Medulla oblongata (tissue), 1 donor: ENCODE results near the gene CROT.
A peak's percentile ranks its signal among the peaks of the same experiment; 100 is the strongest.

Experiments
- DNase-seq: peaks from one replicate; pipeline ENCODE4 v3.0.0-alpha.2; 2015; ENCODE audit errors: extremely low spot score

The CROT gene

DNA sequence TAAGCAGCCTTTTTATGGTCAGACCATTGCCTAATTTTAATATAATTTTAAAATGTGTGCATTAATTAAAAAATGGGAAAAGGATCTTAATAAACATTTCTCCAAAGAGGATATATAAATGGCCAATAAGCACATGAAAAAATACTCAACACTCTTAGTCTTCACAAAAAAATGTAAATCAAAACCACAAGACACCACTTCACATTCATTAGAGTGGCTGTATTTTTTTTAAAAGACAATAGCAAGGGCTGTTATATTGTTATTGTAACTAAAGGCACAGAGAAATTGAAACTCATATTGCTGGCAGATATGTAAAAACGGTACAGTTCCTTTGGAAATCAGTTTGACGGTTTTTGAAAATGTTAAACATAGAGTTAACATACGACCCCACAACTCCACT lies 3.2 kb upstream of the CROT start:
- DNase-seq = no peak

DNA sequence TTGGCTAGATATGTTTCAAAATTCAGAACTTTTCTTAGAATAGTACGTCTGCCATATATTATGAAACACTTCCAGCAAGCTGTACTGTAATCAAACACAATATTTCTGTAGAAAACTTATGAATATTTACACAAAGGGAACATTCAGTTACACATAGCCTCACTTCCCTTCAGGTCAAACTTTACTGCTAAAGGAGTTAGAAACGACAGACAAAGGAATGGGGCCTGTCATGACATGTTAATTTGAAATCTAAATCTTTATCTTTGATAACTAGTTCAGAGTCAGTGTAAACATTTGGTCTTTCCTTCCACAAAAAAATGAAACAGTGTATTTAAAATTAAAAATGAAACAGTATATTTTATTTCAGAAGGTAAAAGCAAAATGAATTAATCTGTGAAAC lies 1.0 kb upstream of the CROT start:
- no peak for DNase-seq

DNA sequence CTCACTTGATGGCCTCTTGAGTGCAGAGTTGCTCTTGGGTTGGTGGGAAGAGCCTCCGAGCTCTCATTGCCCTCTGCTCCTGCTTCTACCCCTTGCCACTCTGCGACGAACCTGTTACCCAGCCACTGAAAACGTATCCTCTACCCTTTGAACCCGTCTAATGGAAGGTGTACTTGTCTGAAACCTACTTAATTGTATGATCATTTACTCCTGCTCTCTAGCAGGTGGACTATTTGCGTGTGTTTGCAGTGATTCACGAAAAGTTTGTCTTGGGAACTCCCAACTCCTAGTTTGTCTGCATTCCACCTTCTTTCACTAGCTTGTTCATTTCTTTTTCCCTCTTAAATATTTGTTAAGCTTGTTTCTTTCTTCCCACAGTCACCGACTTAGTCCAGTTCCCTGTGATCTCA lies 503 bp downstream of the CROT start:
- no peak for DNase-seq

DNA sequence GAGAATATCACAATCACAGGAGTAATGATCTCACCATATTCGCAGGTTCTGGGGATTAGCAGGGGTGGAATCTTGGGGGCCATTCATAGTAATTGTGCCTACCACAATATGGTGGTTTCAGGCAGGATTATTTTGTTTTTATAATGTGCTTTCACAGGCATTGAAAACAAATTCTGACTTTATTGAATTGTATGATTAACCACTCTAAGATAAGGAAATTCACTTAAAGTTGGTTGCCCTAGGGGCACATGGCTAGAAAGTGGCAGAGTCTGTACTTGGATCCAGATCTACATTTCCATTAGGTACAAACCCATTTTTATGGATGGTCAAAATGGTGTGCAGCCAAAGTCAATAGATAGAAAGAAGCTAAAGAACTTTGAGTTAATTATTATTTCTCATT lies 1.7 kb downstream of the CROT start:
- no peak for DNase-seq

DNA sequence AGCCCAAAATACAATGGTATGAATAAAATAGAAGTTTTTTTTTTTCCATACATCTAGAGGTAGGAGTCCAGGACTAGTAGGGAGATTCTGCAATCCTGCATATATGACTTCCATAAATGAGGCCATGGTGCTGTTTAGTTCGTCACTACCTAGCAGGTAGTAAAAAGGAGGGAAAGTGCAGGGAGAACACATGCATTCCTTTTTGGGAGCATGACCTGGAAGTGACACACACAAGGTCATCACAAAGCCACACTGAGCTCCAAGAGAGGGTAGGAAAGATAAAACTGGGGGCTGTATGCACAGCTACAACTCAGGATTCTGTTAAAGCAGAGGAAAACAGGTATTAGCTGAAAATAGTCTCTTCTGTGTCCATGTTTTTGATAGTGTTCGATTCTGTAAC lies 2.2 kb downstream of the CROT start:
- DNase-seq = no peak

DNA sequence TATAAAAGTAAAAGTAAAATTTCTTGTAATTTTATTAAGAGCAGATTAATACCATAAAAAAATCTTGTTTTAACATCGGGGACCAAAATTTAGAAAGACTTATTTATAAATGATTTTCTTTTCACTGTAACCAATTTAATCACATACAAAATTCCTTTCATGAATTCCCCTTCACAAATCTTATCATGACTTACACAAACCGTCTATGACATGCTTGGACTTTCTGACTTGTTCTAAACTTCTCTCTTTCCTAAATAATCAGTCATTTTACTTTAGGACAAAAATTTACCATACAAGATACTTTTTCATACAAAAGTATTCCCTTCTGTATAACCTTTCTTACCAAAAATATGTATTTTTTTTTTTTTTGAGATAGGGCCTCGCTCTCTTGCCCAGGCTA lies 9.3 kb downstream of the CROT start:
- DNase-seq = no peak

DNA sequence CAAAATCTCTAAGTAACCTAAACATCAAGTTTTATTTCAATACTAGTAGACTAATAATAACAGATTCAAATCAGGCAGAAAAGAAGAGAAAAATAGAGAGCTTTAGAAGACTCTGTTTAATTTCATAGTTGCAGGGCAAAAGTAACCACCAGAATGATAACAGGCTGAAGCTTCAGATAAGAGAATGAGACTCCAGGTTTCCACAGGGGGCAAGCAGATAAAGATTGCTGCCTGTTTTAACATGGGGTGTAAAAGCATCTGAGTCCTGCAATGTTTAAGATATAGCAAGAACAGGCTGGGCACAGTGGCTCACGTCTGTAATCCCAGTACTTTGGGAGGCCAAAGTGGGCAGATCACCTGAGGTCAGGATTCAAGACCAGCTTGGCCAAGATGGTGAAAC lies 11.0 kb downstream of the CROT start:
- no peak for DNase-seq

DNA sequence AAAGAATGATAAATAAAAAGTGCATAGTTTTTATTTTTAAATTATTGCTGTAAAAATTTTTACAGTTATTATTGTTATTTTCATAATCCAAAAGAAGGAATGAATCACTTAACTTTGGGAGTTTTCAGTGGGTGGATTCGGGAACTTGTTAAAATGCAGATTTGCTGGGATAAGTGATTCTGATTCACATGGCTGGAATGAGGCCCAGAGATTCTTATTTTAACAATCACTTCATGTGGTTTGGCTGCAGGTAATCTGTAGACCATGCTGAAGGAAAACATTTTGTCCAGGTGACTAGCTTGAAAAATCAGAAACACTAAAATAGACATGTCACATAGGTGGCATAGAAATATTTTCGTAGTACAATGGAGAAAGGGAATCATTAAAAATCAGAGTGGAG lies 13.9 kb downstream of the CROT start:
- DNase-seq = no peak

DNA sequence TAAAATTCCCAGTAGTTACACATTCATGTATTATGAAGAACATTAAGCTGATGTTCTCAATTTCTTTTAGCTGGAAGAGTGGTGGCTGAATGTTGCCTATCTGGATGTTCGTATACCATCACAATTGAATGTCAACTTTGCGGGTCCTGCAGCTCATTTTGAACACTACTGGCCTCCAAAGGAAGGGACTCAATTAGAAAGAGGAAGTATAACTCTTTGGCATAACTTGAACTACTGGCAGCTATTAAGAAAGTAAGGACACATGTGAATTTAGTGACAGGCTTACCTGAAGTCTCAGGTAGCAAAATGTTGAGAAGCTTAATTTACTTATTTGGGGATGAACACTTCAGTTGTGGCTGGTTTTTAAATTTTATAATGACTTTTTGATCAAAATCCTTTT lies 15.9 kb downstream of the CROT start:
- no peak for DNase-seq

DNA sequence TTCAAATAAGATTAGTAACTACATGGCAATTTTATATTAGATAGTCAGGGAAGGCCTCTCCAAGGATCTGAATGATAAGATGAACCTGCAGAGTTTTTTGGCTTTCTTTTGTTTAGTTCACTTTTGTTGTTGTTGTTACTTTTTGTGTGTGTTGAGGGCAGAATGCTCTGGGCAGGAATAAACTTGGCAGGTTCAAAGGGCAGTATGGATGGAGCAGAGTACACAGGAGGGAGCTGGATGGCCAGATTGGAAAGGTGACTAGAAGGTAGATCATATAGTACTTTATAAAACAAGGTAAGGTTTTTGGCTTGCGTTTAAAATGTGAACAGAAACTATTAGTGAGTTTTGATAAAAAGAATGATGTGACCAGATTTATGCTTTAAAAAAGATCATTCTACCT lies 17.9 kb downstream of the CROT start:
- no peak for DNase-seq

DNA sequence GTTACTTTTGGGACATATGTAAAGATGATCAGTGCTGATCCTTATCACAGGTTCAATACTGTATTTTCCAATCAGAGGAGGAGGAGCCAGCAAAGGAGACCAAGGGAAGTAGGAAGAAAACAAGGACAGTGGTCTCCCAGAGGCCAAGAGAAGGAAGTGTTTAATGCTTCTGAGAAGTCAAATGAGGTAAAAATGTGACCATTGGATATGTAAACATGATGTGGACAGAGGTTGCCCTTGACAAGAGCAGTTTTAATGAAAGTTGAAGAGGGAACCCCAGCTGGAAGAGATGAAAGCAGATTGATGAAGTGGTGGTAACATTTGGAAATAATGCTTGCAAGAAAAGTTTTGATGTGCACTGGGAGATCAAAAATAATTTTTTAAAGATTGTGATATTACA lies 18.8 kb downstream of the CROT start:
- DNase-seq = no peak

DNA sequence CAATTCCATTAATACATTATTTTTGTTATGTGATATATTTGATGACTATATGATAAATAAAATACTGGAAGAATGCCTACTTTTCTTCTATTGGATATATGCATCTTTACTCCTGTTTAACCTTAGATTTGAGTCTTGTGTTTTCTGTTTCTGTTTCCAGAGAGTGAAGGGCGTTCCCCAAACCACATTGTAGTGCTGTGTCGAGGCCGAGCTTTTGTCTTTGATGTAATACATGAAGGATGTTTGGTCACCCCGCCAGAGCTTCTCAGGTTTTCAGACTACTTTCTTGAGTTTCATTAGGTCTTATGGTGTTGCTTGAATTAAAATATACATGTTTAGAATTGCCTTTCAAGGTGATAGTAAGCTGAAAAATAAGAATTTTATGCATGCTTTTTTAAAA lies 23.8 kb downstream of the CROT start:
- DNase-seq = no peak

DNA sequence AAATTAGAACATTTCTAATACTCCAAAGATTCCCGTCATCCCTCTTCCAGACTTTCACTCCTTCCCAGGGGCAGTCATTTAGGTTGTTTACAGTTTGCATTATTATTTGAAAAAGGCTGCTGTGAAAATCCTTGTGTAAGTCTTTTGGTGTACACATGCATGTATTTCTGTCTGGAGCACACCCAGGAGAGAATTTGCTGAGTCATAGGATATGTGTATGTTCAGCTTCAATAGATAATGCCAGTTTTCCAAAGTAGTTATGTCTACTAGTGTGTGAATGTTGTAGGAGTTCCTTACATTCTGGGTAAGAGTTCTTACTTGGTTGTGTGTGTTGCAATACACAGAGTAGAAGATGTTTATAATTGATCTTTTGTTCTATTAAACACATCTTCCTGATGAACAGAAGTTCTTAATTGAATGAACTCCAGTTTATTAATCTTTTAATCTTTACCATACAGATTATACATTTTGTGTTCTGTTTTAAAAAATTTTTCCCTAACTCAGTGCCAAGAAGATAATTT lies 25.3 kb downstream of the CROT start:
- DNase-seq = no peak

DNA sequence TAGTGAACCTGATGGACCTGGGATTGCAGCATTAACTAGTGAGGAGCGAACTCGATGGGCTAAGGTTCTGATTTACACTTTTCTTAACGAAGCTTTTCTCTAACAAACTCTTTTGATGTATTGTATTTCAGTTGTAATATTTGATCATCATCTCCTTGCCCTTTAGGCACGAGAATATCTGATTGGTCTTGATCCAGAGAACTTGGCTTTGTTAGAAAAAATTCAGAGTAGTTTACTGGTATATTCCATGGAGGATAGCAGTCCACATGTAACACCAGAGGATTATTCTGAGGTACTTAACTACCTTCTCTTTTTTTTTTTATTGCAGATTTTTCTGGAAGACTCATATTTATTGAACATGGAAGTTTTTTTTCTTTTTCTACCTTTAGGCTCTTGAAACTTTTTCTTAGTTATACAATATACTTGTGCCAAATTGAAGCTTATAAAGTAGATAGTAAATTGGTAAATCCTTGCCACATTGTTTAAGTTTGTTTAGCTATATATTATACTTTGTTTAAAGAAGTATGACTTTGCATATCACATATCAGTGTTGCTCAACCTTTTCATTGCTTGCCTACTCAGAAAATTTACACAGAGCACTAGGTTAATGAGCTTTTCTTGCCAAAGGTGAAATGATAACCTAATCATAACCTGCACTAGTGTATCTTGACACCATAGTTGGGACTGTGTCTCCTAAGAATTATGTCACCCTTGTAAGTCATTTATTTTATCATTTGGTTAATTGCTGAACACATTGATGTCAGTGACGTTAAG lies 30.4 kb downstream of the CROT start:
- no peak for DNase-seq

DNA sequence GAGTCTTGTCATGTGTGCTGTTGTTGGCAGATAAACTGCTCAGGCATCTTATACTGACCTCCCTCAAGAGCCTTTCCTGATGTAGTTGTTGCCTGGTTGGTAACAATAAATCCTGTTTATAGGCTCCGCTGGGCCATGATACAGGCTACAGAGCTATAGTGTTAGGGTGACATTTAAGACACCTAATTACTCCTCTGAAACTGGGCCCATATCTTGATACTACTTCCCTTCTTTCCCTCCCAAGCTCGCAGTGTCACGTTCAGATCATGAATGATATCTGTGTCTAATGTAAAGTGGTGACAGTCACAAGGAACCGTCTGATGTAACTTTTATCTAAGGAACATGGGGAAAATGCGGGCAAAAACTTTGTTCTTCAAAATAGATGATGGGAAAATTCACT lies 35.4 kb downstream of the CROT start:
- no peak for DNase-seq

DNA sequence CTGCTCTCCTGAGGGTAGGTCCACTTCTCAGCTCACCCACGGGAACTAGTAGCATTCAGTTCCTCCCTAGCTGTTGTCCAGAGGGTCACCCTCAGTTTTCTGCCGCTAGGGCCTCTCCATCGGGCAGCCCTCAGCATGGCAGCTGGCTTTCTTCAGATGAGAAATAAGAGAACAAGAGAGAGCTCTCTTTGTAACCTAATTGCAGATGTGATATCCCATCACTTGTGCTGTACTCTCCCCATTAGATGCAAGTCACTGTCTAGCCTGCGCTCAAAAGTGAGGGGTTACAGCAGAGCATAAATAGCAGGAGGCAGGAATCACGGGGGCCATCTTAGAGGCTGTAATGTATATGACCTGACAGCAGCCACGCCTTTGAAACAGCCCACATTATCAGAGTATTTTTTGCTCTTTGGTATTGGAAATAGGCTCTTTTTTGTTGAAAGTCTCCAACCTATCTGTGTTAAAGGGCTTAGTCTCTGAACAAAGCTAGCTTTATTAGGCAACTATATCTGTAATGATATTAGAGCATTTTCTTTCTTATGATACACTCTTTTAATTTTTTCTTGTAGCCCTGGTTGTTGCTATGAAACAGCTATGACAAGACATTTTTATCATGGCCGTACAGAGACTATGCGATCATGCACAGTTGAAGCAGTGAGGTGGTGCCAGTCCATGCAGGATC lies 45.7 kb downstream of the CROT start:
- DNase-seq = no peak

DNA sequence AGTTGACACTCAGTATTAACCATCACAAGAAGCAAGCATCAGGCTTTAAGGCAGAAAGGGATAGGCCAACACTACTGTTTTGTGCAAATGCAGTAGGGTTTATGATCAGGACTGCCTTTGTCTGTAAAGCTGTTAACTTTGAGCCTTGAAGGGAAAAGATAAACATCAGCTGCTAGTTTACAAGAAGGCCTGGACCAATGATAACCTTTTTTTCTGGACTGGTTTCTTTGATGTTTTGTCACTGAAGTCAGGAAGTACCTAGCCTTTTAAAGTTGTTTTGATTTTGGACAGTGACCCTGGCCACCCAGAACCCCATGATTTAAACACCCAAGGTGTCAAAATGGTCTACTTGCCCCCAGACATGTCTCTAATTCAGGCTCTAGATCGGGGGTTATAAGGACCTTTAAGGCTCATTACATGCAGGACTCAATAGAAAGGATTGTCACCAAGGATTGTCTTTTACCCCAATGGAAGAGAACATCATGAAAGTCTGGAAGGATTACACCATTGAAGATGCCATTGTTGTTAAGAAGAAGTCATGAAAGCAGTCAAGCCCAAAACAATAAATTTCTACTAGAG lies 50.1 kb downstream of the CROT start:
- no peak for DNase-seq

DNA sequence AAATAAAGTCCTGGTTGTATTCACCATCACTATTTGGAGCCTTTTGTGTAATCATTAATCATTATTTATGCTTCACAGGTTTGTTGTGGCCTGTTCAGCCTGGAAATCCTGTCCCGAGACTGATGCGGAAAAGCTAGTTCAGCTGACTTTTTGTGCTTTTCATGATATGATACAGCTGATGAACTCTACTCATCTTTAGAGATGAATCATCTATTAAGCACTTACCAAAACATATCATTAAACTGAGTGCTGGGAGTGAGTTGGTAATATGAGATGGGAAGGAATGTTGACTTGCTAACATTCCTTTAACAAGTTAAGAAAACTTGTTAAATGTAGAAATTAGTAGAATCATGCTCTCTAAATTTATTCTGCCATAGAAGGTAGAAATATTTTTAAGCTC lies 53.0 kb downstream of the CROT start:
- no peak for DNase-seq

DNA sequence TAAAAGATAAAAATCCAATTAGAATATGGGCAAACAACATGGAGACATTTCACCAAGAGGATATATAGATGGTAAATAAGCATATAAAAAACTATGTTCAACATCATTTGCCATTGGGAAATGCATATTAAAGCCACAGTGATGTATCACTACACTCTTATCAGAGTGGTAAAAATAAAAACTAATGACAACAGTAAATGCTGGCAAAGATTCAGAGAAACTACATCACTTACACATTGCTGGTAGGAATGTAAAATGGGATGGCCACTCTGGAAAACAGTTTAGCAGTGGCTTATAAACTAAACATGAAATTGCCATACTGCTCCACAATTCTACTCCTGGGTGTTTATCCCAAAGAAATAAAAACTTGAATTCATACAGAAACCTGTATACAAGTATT lies 59.2 kb downstream of the CROT start:
- DNase-seq = no peak

DNA sequence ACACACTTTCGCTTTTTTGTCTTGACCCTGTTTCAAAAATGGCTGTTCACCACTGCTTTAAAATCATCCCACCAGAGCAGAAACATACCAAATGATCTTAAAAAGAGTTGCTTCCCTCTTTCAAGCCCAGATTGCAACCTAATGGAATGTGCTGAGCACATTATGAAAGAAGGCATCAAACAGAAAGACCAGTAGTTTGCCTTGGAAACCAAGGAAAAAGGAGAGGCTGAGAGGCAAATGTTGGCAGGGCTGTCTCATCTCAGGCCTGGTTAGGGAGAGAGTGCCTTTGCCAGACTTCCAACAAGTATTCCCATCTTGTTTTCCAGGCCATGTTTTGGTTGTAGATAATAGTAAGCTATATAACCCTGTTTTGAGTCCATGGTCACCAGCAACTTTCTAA lies 65.7 kb downstream of the CROT start:
- DNase-seq = peak; percentile 17

DNA sequence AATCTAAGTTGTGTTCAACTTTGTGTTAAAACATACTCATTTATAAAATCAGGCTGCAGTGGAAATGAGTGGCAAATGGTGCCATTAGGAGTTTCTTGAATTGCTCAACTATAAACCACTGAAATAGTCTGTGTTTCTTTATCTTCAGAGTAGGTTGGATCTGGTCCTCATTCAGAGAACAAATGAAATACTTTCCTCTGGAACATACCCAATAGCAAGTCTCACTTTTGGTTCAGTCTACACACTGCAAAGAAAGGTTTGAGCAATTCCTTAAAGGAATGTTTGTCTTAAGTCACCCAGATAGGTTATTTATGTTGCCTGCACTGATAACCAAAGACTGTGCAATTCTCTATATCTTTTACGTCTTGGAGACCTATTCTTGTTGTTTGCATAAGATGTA lies 67.6 kb downstream of the CROT start:
- no peak for DNase-seq

DNA sequence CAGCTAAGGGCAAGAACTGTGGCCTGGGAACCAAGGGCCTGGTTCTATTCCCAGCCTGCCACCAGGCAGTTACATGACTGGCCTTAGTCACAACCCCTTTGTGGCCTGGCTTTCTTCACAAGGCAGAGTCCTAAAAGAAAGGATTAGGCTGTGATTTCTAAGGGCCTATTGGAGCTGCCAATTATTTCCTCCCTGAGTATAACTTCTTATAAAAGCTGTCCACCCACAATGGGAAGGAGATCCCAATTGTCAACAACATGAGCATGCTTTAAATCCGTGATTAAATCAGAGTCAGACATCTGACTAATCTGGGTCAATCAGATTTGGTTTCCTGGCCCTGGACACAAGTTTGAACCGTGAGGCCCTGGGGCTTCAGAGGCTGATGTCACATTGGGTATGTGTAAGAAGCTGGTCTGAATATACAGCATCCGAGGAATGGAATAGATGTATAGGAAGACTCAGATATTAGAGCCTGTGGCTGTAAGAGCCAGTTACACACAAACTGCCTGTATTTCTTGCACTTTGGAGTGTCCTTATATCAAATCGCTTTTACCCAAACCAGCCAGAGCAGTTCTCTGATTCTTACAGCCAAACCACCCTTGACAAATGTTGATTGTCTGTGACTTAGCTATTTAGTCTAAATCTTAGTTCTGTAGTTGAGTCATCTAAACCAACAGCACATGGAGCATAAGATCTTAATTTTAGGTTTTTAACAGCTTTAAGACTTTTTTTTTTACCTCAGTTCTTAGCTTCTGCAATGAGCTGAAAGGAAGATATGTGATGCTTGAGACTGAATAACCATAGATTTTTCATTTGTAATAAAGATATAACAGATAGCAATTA lies 68.7 kb downstream of the CROT start:
- no peak for DNase-seq
